Endothelial cell of umbilical vein (primary cell): ENCODE data around the gene PLA2G2E.

Experiments used
- EZH2 ChIP-seq: IDR thresholded peaks from 2 replicates; pipeline ENCODE4 v1.6.1; 2012; ENCODE audit warnings: borderline replicate concordance, low read depth, mild to moderate bottlenecking, moderate library complexity, low read length, inconsistent platforms; ENCODE audit not compliant: severe bottlenecking
- FOS ChIP-seq: IDR thresholded peaks from 2 replicates; pipeline ENCODE4 v1.6.1; 2011; ENCODE audit warnings: mild to moderate bottlenecking, low read length, moderate library complexity, borderline replicate concordance; ENCODE audit not compliant: insufficient read depth
- GATA2 ChIP-seq: IDR thresholded peaks from 2 replicates; pipeline ENCODE4 v1.7.0; 2011; ENCODE audit warnings: low read depth, mild to moderate bottlenecking, moderate library complexity, mixed read lengths, low read length; ENCODE audit not compliant: insufficient read length, insufficient read depth
- JUN ChIP-seq: IDR thresholded peaks from 2 replicates; pipeline ENCODE4 v1.6.1; 2011; ENCODE audit warnings: borderline replicate concordance, low read depth; ENCODE audit not compliant: insufficient read length, insufficient read depth
- MYC ChIP-seq: IDR thresholded peaks from one replicate; pipeline ENCODE4 v1.6.1; 2011; ENCODE audit warnings: mild to moderate bottlenecking, low read depth, low read length
- POLR2A ChIP-seq: IDR thresholded peaks from 2 replicates; pipeline ENCODE4 v1.6.1; 2012; ENCODE audit warnings: low read depth, mild to moderate bottlenecking, control low read depth, low read length
- POLR2AphosphoS5 ChIP-seq: IDR thresholded peaks from 2 replicates; pipeline ENCODE4 v1.6.1; 2012; ENCODE audit warnings: low read depth, mild to moderate bottlenecking, control low read depth, low read length, moderate library complexity; ENCODE audit not compliant: insufficient read depth
- TF ChIP-seq, protein P1 (sequence below), 2 donors: IDR thresholded peaks; 1 replicate in 1 of 2; 2 replicates in 1 of 2; pipeline ENCODE4 v1.5.1; 2011; ENCODE audit warnings: low read length in 2 of 2, mild to moderate bottlenecking in 2 of 2, moderate library complexity in 2 of 2, control low read depth in 1 of 2, inconsistent platforms in 1 of 2, low read depth in 1 of 2; ENCODE audit not compliant: insufficient read depth in 1 of 2; ENCODE audit errors: extremely low read depth in 1 of 2
- TF ChIP-seq, protein P2 (sequence below): IDR thresholded peaks from 2 replicates; pipeline ENCODE4 v1.6.1; 2011; ENCODE audit not compliant: insufficient read depth, insufficient read length

DNA sequence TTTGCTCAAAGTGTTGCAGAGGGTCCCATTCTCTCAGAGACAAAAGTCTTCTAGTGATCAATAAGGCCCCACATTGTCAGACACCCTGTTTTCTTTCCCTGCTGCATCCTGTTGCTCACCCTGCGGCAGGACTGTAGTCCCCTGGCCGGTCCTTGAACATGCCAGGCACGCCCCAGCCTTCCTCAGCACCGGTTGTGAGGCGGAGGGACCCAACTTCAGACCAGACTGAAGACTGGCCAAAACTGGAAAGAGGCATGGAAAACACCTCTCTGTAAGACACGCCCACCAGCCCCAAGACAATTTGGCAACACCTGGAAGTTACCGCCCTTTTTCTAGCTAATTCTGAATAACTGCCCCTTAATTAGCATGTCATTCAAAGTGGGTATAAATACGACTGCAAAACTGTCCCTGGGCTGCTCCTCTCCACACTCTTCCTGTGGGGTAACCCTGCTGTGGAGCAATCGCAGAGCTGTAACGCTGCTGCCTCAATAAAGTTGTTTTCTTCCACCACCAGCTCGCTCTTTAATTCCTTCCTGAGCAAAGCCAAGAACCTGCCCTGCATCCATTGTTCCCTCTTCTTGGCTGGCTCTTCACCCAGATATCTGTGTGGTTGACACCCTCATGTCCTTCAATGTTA, 32.2 kb upstream of the PLA2G2E start:
- TF ChIP-seq POLR2AphosphoS5 (no peak), POLR2A (no peak), EZH2 (no peak), FOS (no peak), GATA2 (no peak), MYC (no peak), JUN (no peak)
- TF ChIP-seq, protein P1, sequence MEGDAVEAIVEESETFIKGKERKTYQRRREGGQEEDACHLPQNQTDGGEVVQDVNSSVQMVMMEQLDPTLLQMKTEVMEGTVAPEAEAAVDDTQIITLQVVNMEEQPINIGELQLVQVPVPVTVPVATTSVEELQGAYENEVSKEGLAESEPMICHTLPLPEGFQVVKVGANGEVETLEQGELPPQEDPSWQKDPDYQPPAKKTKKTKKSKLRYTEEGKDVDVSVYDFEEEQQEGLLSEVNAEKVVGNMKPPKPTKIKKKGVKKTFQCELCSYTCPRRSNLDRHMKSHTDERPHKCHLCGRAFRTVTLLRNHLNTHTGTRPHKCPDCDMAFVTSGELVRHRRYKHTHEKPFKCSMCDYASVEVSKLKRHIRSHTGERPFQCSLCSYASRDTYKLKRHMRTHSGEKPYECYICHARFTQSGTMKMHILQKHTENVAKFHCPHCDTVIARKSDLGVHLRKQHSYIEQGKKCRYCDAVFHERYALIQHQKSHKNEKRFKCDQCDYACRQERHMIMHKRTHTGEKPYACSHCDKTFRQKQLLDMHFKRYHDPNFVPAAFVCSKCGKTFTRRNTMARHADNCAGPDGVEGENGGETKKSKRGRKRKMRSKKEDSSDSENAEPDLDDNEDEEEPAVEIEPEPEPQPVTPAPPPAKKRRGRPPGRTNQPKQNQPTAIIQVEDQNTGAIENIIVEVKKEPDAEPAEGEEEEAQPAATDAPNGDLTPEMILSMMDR (IDR thresholded peaks at IDR 0.05; ENCODE audit: extremely low read depth in 1 of 2, insufficient read depth in 1 of 2, low read depth in 1 of 2, low read length in 2 of 2): no peak
- TF ChIP-seq, protein P2, sequence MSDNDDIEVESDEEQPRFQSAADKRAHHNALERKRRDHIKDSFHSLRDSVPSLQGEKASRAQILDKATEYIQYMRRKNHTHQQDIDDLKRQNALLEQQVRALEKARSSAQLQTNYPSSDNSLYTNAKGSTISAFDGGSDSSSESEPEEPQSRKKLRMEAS: no peak
